DMS79 (cell line): ENCODE data around the gene UBA52.

Experiments
- DNase-seq: peaks from one replicate; lab custom pipeline; 2025; lab: John Stamatoyannopoulos, UW

UBA52 gene

GRCh38 chr19:18608805-18609716 lies 37.4 kb downstream of the UBA52 start:
- no peak for DNase-seq

- no peak for DNase-seq
These were observed 38.0 kb downstream of the UBA52 start for GRCh38 chr19:18609717-18610051.

- no peak for DNase-seq
These were observed 38.5 kb downstream of the UBA52 start for GRCh38 chr19:18610245-18610555.

- DNase-seq: no peak
These were observed 39.1 kb downstream of the UBA52 start for GRCh38 chr19:18610556-18611326.

GRCh38 chr19:18611327-18612050 lies 39.8 kb downstream of the UBA52 start:
- no peak for DNase-seq

GRCh38 chr19:18612051-18612771 lies 40.6 kb downstream of the UBA52 start:
- DNase-seq: no peak

GRCh38 chr19:18612772-18613588 lies 41.3 kb downstream of the UBA52 start, which contains the start of gene TMEM59L:
TMEM59L (plus strand) TSS chr19:18612870; CDS start chr19:18612959, 89 bp downstream.
- DNase-seq: no peak

- no peak for DNase-seq
These were observed 42.1 kb downstream of the UBA52 start for GRCh38 chr19:18613589-18614234.

- no peak for DNase-seq
These were observed 44.4 kb downstream of the UBA52 start for GRCh38 chr19:18616023-18616422.

GRCh38 chr19:18617562-18617961 lies 45.9 kb downstream of the UBA52 start:
- DNase-seq: no peak

- no peak for DNase-seq
These were observed 46.6 kb downstream of the UBA52 start for GRCh38 chr19:18618236-18618635.

- no peak for DNase-seq
These were observed 48.7 kb downstream of the UBA52 start for GRCh38 chr19:18620311-18620710.

- DNase-seq: no peak
These were observed 49.2 kb downstream of the UBA52 start for GRCh38 chr19:18620902-18621301.

GRCh38 chr19:18626906-18627305 lies 55.2 kb downstream of the UBA52 start:
- no peak for DNase-seq
